ENCODE data around the gene KIF4A.
"Not testable (repeated sequence)": the region's sequence is repeated elsewhere in the genome, so short reads cannot be mapped to it uniquely, and the experiment has no call there.

KIF4A gene

GRCh38 chrX:70264784-70265183 lies 25.1 kb upstream of the KIF4A start:
- H3K4me1 Mint-ChIP-seq = no peaks in the 10 kb centered on the region
- no peaks in the 10 kb centered on the region for H3K9me3 Mint-ChIP-seq
- DNase-seq = no peak
- no peak overlapping the region for H3K4me3 Mint-ChIP-seq
- H3K36me3 Mint-ChIP-seq = no peaks in the 10 kb centered on the region
- peaks cover 3% of the 10 kb centered on the region for H3K27me3 Mint-ChIP-seq
- H3K27ac Mint-ChIP-seq = no peak overlapping the region
- CTCF ChIA-PET = no interaction called here

- H3K4me1 Mint-ChIP-seq = no peaks in the 10 kb centered on the region
- DNase-seq = no peak
- H3K4me3 Mint-ChIP-seq = no peak within 1 kb of the TSS
- H3K27ac Mint-ChIP-seq = no peak within 1 kb of the TSS
- CTCF ChIA-PET = no interaction called here
- H3K27me3 Mint-ChIP-seq = no peaks in the 10 kb centered on the region
- H3K36me3 Mint-ChIP-seq = no peaks in the 10 kb centered on the region
- no peaks in the 10 kb centered on the region for H3K9me3 Mint-ChIP-seq
Measured at GRCh38 chrX:70268034-70268433, 21.9 kb upstream of the KIF4A start, which contains the start of gene ARR3. Gene ARR3, plus strand, starts transcription at chrX:70268334. Its CDS starts 1,052 bp downstream, at chrX:70269386.

GRCh38 chrX:70274029-70274428 lies 15.9 kb upstream of the KIF4A start:
- not testable (repeated sequence) for H3K4me3 Mint-ChIP-seq, H3K9me3 Mint-ChIP-seq, H3K27ac Mint-ChIP-seq, H3K27me3 Mint-ChIP-seq, DNase-seq, H3K4me1 Mint-ChIP-seq, H3K36me3 Mint-ChIP-seq
- CTCF ChIA-PET = interaction anchor here (0.6 kb wide), 1 partner anchor 15 kb away, joined by 3 read pairs; no protein-coding TSS in a partner anchor

- no peaks in the 10 kb centered on the region for H3K4me1 Mint-ChIP-seq
Measured at GRCh38 chrX:70279081-70279480, 10.8 kb upstream of the KIF4A start.

GRCh38 chrX:70280573-70280972 lies 9.3 kb upstream of the KIF4A start:
- DNase-seq = no peak
- CTCF ChIA-PET = no interaction called here
- Mint-ChIP-seq H3K4me1 (no peaks in the 10 kb centered on the region), H3K27ac (no peak overlapping the region), H3K36me3 (peaks cover 9% of the 10 kb centered on the region), H3K9me3 (no peaks in the 10 kb centered on the region), H3K4me3 (no peak overlapping the region), H3K27me3 (no peaks in the 10 kb centered on the region)

More at GRCh38 chrX:70279081-70279480, 10.8 kb upstream of the KIF4A start:
- Mint-ChIP-seq H3K27ac (no peak overlapping the region), H3K36me3 (peaks cover 4% of the 10 kb centered on the region), H3K9me3 (no peaks in the 10 kb centered on the region), H3K4me3 (no peak overlapping the region), H3K27me3 (no peaks in the 10 kb centered on the region)
- DNase-seq = no peak
- CTCF ChIA-PET = no interaction called here

- CTCF ChIA-PET = no interaction called here
- no peak within 1 kb of the TSS for H3K4me3 Mint-ChIP-seq
Measured at GRCh38 chrX:70281951-70282350, 8.0 kb upstream of the KIF4A start, which contains the start of gene RAB41. Gene RAB41, plus strand, starts transcription at chrX:70282172. Its CDS starts 46 bp downstream, at chrX:70282218.

GRCh38 chrX:70289168-70289792 lies 624 bp upstream of the KIF4A start:
- Mint-ChIP-seq H3K27me3 (no peaks in the 10 kb centered on the region), H3K27ac (peak overlapping the region; percentile 91), H3K36me3 (peaks cover 31% of the 10 kb centered on the region), H3K9me3 (no peaks in the 10 kb centered on the region), H3K4me1 (peaks cover 35% of the 10 kb centered on the region), H3K4me3 (peak overlapping the region; percentile 90)
- DNase-seq = no peak
- CTCF ChIA-PET = no interaction called here

More at GRCh38 chrX:70281951-70282350, 8.0 kb upstream of the KIF4A start, which contains the start of gene RAB41:
- Mint-ChIP-seq H3K27ac (no peak within 1 kb of the TSS), H3K4me1 (no peaks in the 10 kb centered on the region), H3K36me3 (peaks cover 16% of the 10 kb centered on the region), H3K9me3 (no peaks in the 10 kb centered on the region), H3K27me3 (no peaks in the 10 kb centered on the region)
- DNase-seq = no peak

GRCh38 chrX:70292788-70293187 lies 2.9 kb downstream of the KIF4A start:
- H3K36me3 Mint-ChIP-seq = peaks cover 22% of the 10 kb centered on the region
- no peak overlapping the region for H3K4me3 Mint-ChIP-seq
- H3K4me1 Mint-ChIP-seq = peaks cover 35% of the 10 kb centered on the region
- no peaks in the 10 kb centered on the region for H3K9me3 Mint-ChIP-seq
- CTCF ChIA-PET = no interaction called here
- no peak overlapping the region for H3K27ac Mint-ChIP-seq
- no peak for DNase-seq
- H3K27me3 Mint-ChIP-seq = no peaks in the 10 kb centered on the region

- Mint-ChIP-seq H3K27me3 (no peaks in the 10 kb centered on the region), H3K9me3 (no peaks in the 10 kb centered on the region), H3K27ac (no peak overlapping the region), H3K36me3 (peaks cover 21% of the 10 kb centered on the region), H3K4me3 (no peak overlapping the region), H3K4me1 (peaks cover 33% of the 10 kb centered on the region)
- DNase-seq = no peak
- CTCF ChIA-PET = no interaction called here
Measured at GRCh38 chrX:70293621-70294020, 3.7 kb downstream of the KIF4A start.

- no peaks in the 10 kb centered on the region for H3K27me3 Mint-ChIP-seq
- CTCF ChIA-PET = no interaction called here
Measured at GRCh38 chrX:70301716-70302115, 11.8 kb downstream of the KIF4A start.

GRCh38 chrX:70313503-70313902 lies 23.6 kb downstream of the KIF4A start:
- Mint-ChIP-seq H3K4me1 (no peaks in the 10 kb centered on the region), H3K4me3 (no peak overlapping the region), H3K27ac (no peak overlapping the region), H3K9me3 (no peaks in the 10 kb centered on the region), H3K36me3 (peaks cover 26% of the 10 kb centered on the region), H3K27me3 (no peaks in the 10 kb centered on the region)
- CTCF ChIA-PET = no interaction called here
- no peak for DNase-seq

More at GRCh38 chrX:70301716-70302115, 11.8 kb downstream of the KIF4A start:
- Mint-ChIP-seq H3K9me3 (no peaks in the 10 kb centered on the region), H3K36me3 (peaks cover 51% of the 10 kb centered on the region), H3K27ac (no peak overlapping the region), H3K4me3 (no peak overlapping the region), H3K4me1 (peaks cover 3% of the 10 kb centered on the region)
- no peak for DNase-seq

GRCh38 chrX:70322784-70323183 lies 32.9 kb downstream of the KIF4A start:
- Mint-ChIP-seq H3K36me3 (peaks cover 16% of the 10 kb centered on the region), H3K27me3 (no peaks in the 10 kb centered on the region), H3K9me3 (no peaks in the 10 kb centered on the region), H3K4me1 (no peaks in the 10 kb centered on the region), H3K4me3 (no peak overlapping the region), H3K27ac (no peak overlapping the region)
- CTCF ChIA-PET = no interaction called here
- DNase-seq = no peak

GRCh38 chrX:70323628-70324027 lies 33.7 kb downstream of the KIF4A start:
- H3K9me3 Mint-ChIP-seq, H3K4me1 Mint-ChIP-seq, DNase-seq, H3K4me3 Mint-ChIP-seq, H3K27ac Mint-ChIP-seq, H3K27me3 Mint-ChIP-seq, CTCF ChIA-PET: not testable (repeated sequence)
- peaks cover 17% of the 10 kb centered on the region for H3K36me3 Mint-ChIP-seq

- no peaks in the 10 kb centered on the region for H3K27me3 Mint-ChIP-seq
- H3K36me3 Mint-ChIP-seq = peaks cover 17% of the 10 kb centered on the region
- no peak overlapping the region for H3K4me3 Mint-ChIP-seq
- H3K4me1 Mint-ChIP-seq = no peaks in the 10 kb centered on the region
- H3K9me3 Mint-ChIP-seq = no peaks in the 10 kb centered on the region
- no peak for DNase-seq
- no peak overlapping the region for H3K27ac Mint-ChIP-seq
- CTCF ChIA-PET = no interaction called here
Measured at GRCh38 chrX:70324326-70324725, 34.4 kb downstream of the KIF4A start.

GRCh38 chrX:70331161-70331560 lies 41.3 kb downstream of the KIF4A start:
- Mint-ChIP-seq H3K4me1 (peaks cover 10% of the 10 kb centered on the region), H3K27me3 (no peaks in the 10 kb centered on the region), H3K4me3 (no peak overlapping the region), H3K9me3 (no peaks in the 10 kb centered on the region), H3K27ac (no peak overlapping the region), H3K36me3 (peaks cover 46% of the 10 kb centered on the region)
- DNase-seq = no peak
- CTCF ChIA-PET = no interaction called here
